B cell (primary cell): ENCODE results near the gene SERGEF.
"Not testable (repeated sequence)": the region's sequence is repeated elsewhere in the genome, so short reads cannot be mapped to it uniquely, and the experiment has no call there.

ENCODE experiments used
- EZH2 ChIP-seq: IDR thresholded peaks from 2 replicates; pipeline ENCODE4 v1.6.1; 2012; ENCODE audit warnings: borderline replicate concordance, low read depth, mild to moderate bottlenecking, moderate library complexity, low read length; ENCODE audit not compliant: insufficient read depth, poor library complexity, severe bottlenecking
- TF ChIP-seq, protein P1 (sequence below): fragments of 200-600 bp; IDR thresholded peaks from one replicate; pipeline ENCODE4 v1.8.0; 2022; ENCODE audit warnings: antibody characterized with exemption, mild to moderate bottlenecking

- TF ChIP-seq, protein P1, sequence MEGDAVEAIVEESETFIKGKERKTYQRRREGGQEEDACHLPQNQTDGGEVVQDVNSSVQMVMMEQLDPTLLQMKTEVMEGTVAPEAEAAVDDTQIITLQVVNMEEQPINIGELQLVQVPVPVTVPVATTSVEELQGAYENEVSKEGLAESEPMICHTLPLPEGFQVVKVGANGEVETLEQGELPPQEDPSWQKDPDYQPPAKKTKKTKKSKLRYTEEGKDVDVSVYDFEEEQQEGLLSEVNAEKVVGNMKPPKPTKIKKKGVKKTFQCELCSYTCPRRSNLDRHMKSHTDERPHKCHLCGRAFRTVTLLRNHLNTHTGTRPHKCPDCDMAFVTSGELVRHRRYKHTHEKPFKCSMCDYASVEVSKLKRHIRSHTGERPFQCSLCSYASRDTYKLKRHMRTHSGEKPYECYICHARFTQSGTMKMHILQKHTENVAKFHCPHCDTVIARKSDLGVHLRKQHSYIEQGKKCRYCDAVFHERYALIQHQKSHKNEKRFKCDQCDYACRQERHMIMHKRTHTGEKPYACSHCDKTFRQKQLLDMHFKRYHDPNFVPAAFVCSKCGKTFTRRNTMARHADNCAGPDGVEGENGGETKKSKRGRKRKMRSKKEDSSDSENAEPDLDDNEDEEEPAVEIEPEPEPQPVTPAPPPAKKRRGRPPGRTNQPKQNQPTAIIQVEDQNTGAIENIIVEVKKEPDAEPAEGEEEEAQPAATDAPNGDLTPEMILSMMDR: not testable (repeated sequence)
- not testable (repeated sequence) for TF ChIP-seq EZH2
Observed at GRCh38 chr11:17896496-17897151, 116.2 kb downstream of the SERGEF start.
